Ishikawa (cell line): ENCODE results near the gene DNTTIP2.

Experiments
- CEBPB ChIP-seq: IDR thresholded peaks from 2 replicates; pipeline ENCODE4 v1.6.1; 2012
- CREB1 ChIP-seq: IDR thresholded peaks from 2 replicates; pipeline ENCODE4 v1.6.1; 2012; ENCODE audit warnings: low read depth
- EGR1 ChIP-seq: IDR thresholded peaks from 2 replicates; pipeline ENCODE4 v1.6.1; 2012
- EP300 ChIP-seq: IDR thresholded peaks from 2 replicates; pipeline ENCODE4 v1.6.1; 2012; ENCODE audit warnings: borderline replicate concordance
- FOXM1 ChIP-seq: IDR thresholded peaks from 2 replicates; pipeline ENCODE4 v1.6.1; 2012; ENCODE audit warnings: low read depth, borderline replicate concordance
- MAX ChIP-seq: IDR thresholded peaks from 2 replicates; pipeline ENCODE4 v1.6.1; 2012
- NFIC ChIP-seq: IDR thresholded peaks from 2 replicates; pipeline ENCODE4 v1.6.1; 2012
- RAD21 ChIP-seq: IDR thresholded peaks from 2 replicates; pipeline ENCODE4 v1.6.1; 2012; ENCODE audit warnings: low read depth
- REST ChIP-seq: IDR thresholded peaks from 2 replicates; pipeline ENCODE4 v1.6.1; 2012; ENCODE audit warnings: low read depth, mild to moderate bottlenecking
- TAF1 ChIP-seq: IDR thresholded peaks from 2 replicates; pipeline ENCODE4 v1.6.1; 2012; ENCODE audit warnings: low read depth, mild to moderate bottlenecking
- TCF12 ChIP-seq: IDR thresholded peaks from 2 replicates; pipeline ENCODE4 v1.6.1; 2012; ENCODE audit warnings: low read depth
- TEAD4 ChIP-seq: IDR thresholded peaks from 2 replicates; pipeline ENCODE4 v1.6.1; 2012
- USF1 ChIP-seq: IDR thresholded peaks from 2 replicates; pipeline ENCODE4 v1.6.1; 2012
- YY1 ChIP-seq: IDR thresholded peaks from 2 replicates; pipeline ENCODE4 v1.6.1; 2012; ENCODE audit warnings: low read depth
- ZBTB7A ChIP-seq: IDR thresholded peaks from 2 replicates; pipeline ENCODE4 v1.6.1; 2012; ENCODE audit warnings: low read depth

DNTTIP2 gene

GRCh38 chr1:93878889-93879586 is at the start of gene DNTTIP2:
Gene DNTTIP2, minus strand, starts transcription at chr1:93879206. Its CDS starts 58 bp downstream, at chr1:93879148.
- TF ChIP-seq ZBTB7A, result peak; percentile 43; the same call in 1 of the 2 replicates
- peak; percentile 96 for TF ChIP-seq TAF1
- peak; percentile 87 for TF ChIP-seq YY1
- no peak for TF ChIP-seq NFIC
- peak; percentile 50; the same call in 1 of the 2 replicates for TF ChIP-seq TCF12
- no peak for TF ChIP-seq REST
- peak; percentile 62 for TF ChIP-seq MAX
- TF ChIP-seq CREB1, result peak; percentile 93

DNA sequence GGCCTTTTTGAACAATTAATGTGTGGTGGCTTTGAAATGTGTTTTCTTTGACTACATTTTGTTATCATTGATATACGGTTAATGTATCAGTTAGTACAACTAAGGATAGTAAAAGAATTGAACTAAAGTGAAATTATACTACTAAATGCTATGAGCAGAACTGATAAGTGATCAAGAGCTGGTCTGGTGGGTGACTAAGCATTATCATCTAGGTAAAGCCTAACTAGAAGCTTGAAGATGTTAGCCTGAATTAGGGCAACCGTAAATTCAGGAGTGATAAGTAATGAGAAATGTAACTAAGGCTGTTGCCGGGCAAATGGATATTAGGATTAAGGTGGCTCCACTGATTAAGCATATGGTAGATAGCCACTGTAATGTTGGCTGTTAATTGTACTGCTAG is 46.2 kb upstream of the DNTTIP2 start:
- TF ChIP-seq RAD21 (no peak), ZBTB7A (no peak), TEAD4 (no peak), EGR1 (no peak), NFIC (no peak), FOXM1 (no peak), EP300 (no peak), CREB1 (no peak), MAX (no peak), CEBPB (no peak), YY1 (no peak), USF1 (no peak), TAF1 (no peak)

- TF ChIP-seq FOXM1, result no peak
- TF ChIP-seq NFIC, result no peak
- no peak for TF ChIP-seq MAX
- TF ChIP-seq TCF12, result no peak
- TF ChIP-seq CEBPB, result no peak
- TF ChIP-seq RAD21, result no peak
- TF ChIP-seq USF1, result no peak
- TF ChIP-seq CREB1, result no peak
- no peak for TF ChIP-seq EGR1
- TF ChIP-seq TEAD4, result no peak
- TF ChIP-seq ZBTB7A, result no peak
- TF ChIP-seq REST, result no peak
- no peak for TF ChIP-seq YY1
- no peak for TF ChIP-seq EP300
- no peak for TF ChIP-seq TAF1
Observed at GRCh38 chr1:93919780-93920179, 40.8 kb upstream of the DNTTIP2 start.

GRCh38 chr1:93917302-93917701 is 38.3 kb upstream of the DNTTIP2 start:
- no peak for TF ChIP-seq YY1
- TF ChIP-seq CEBPB, result no peak

DNA sequence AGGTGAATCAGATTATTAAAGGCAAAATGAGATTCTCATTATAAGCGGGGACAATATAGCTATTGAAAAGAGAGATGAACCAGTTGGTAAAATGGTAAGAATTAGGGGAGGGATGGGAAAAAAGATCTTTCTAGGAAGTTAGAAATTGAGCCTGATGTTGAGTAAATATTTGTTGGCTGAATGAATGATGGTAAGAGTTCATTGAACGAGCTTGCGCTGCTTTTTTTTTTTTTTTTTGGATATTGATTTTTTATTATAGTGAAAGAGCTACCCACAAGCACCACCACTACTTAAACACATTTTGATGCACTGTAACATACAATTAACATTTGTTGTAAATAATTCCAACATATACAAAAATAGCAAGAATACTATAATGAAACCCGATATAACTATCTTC is 31.3 kb upstream of the DNTTIP2 start:
- TF ChIP-seq TEAD4, result no peak
